BE2C (cell line): Measurements from ENCODE around the gene PHLDB3.

Experiments
- DNase-seq: peaks from one replicate; pipeline ENCODE4 v3.0.0-alpha.2; 2020
- H3K27me3 ChIP-seq: fragments of 250-450 bp; sonication (Bioruptor Pico); 2 replicates; pipeline ENCODE4 v1.5.1; 2020; ENCODE audit warnings: mild to moderate bottlenecking
- H3K36me3 ChIP-seq: fragments of 250-450 bp; sonication (Bioruptor Pico); 2 replicates; pipeline ENCODE4 v1.5.1; 2020; ENCODE audit warnings: mild to moderate bottlenecking
- H3K4me1 ChIP-seq: fragments of 250-450 bp; sonication (Bioruptor Pico); 2 replicates; pipeline ENCODE4 v1.5.1; 2020
- H3K4me3 ChIP-seq: 2 replicates; pipeline ENCODE4 v1.5.1; 2011; ENCODE audit warnings: low read depth, low read length
- H3K9me3 ChIP-seq: fragments of 250-450 bp; sonication (Bioruptor Pico); 2 replicates; pipeline ENCODE4 v1.5.1; 2020
- CTCF ChIP-seq: IDR thresholded peaks from 2 replicates; pipeline ENCODE4 v1.5.1; 2012; ENCODE audit warnings: mild to moderate bottlenecking, low read depth, low read length

The PHLDB3 gene

DNA sequence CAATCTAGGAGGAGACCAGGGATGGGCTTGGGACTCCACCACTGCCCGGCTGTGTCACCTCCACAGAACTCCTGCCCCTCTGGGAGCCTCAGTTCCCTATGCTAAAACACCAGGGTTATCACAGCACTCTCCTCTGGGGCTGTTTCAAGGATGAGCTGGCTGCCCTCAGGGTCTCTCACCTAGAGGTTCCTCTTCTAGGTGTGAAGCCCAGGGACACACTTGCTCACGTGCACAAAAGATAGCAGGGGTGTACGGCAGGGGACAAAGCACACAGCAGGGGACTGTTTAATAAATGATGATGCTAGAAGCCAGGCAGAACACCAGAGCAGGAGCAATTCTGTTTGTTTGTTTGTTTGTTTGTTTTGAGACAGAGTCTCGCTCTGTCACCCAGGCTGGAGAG is 22.4 kb downstream of the PHLDB3 start:
- TF ChIP-seq CTCF: no peak
- H3K4me1 ChIP-seq: no peaks in the 10 kb centered on the region
- no peak overlapping the region for H3K4me3 ChIP-seq
- no peaks in the 10 kb centered on the region for H3K36me3 ChIP-seq
- no peak for DNase-seq
- H3K9me3 ChIP-seq: no peaks in the 10 kb centered on the region
- H3K27me3 ChIP-seq: no peaks in the 10 kb centered on the region

GRCh38 chr19:43481701-43482100 is 22.8 kb downstream of the PHLDB3 start:
- no peak overlapping the region for H3K4me3 ChIP-seq
- TF ChIP-seq CTCF: no peak
- DNase-seq: no peak
- no peaks in the 10 kb centered on the region for H3K27me3 ChIP-seq
- no peaks in the 10 kb centered on the region for H3K4me1 ChIP-seq
- no peaks in the 10 kb centered on the region for H3K36me3 ChIP-seq
- no peaks in the 10 kb centered on the region for H3K9me3 ChIP-seq

- Histone ChIP-seq H3K4me1 (no peaks in the 10 kb centered on the region), H3K36me3 (no peaks in the 10 kb centered on the region), H3K9me3 (no peaks in the 10 kb centered on the region), H3K27me3 (no peaks in the 10 kb centered on the region), H3K4me3 (no peak overlapping the region)
- DNase-seq: no peak
- no peak for TF ChIP-seq CTCF
Observed at GRCh38 chr19:43480574-43480973, 24.0 kb downstream of the PHLDB3 start.

DNA sequence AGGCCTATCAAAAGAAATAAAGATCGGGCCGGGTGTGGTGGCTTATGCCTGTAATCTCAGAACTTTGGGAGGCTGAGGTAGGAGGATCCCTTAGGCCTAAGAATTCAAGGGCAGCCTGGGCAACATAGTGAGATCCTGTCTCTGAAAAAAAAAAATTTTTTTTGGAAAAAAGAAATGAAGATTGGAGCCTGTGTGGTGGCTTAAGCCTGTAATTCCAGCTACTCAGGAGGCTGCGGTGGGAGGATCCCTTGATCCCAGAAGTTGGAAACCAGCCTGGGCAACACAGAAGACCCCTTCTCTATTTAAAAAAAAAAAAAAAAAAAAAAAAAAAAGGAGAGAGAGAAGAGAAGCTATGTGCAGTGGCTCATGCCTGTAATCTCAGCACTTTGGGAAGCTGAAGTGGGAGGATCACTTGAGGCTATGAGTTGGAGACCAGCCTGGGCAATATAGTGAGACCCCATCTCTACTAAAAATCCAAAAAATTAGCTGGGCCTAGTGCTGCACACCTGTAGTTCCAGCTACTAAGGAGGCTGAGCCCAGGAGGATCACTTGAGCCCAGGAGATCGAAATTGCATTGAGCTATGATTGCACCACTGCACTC is 24.5 kb downstream of the PHLDB3 start:
- Histone ChIP-seq H3K4me1 (no peaks in the 10 kb centered on the region), H3K36me3 (no peaks in the 10 kb centered on the region), H3K4me3 (no peak overlapping the region), H3K27me3 (no peaks in the 10 kb centered on the region), H3K9me3 (no peaks in the 10 kb centered on the region)
- no peak for TF ChIP-seq CTCF
- no peak for DNase-seq

- Histone ChIP-seq H3K4me1 (no peaks in the 10 kb centered on the region), H3K27me3 (no peaks in the 10 kb centered on the region), H3K4me3 (no peak overlapping the region), H3K36me3 (no peaks in the 10 kb centered on the region), H3K9me3 (no peaks in the 10 kb centered on the region)
- TF ChIP-seq CTCF: no peak
- DNase-seq: no peak
Observed at GRCh38 chr19:43479226-43479625, 25.3 kb downstream of the PHLDB3 start.

DNA sequence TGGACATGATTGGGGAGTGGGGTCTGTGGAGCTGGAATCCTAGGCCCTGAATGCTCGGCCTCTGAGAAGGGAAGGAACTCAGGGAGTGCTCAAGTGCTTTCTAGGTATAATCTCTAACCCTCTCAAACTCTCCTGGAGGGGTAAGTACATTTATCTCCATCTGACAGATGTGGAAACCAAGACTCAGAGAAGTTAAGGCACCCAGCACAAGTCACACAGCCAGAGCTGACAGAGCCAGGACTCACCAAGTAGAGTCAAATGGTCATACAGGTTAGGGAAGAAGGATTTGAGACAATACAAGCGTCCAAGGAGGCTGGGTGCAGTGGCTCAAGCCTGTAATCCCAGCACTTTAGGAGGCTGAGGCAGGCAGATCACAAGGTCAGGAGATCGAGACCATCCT is 26.2 kb downstream of the PHLDB3 start:
- Histone ChIP-seq H3K36me3 (no peaks in the 10 kb centered on the region), H3K9me3 (no peaks in the 10 kb centered on the region; the same call in 1 of the 2 replicates), H3K4me1 (no peaks in the 10 kb centered on the region), H3K27me3 (no peaks in the 10 kb centered on the region), H3K4me3 (no peak overlapping the region)
- DNase-seq: no peak
- no peak for TF ChIP-seq CTCF
